RWPE2 (cell line): ENCODE measurements around the gene RD3L.
A peak's percentile ranks its signal among the peaks of the same experiment; 100 is the strongest.
"Not testable (repeated sequence)": the region's sequence is repeated elsewhere in the genome, so short reads cannot be mapped to it uniquely, and the experiment has no call there.

ENCODE experiments used
- ATAC-seq: fragments of 200-7000 bp; cut with Tn5 transposase; 3 replicates; pipeline ENCODE4 v1.9.1; 2021; ENCODE audit warnings: low read depth
- DNase-seq: peaks from one replicate; pipeline ENCODE4 v3.0.0-alpha.2; 2020; ENCODE audit warnings: low spot score
- H3K27ac ChIP-seq: fragments of 450-650 bp; 2 replicates; pipeline ENCODE4 v1.5.1; 2017; ENCODE audit warnings: mild to moderate bottlenecking; ENCODE audit not compliant: poor library complexity, severe bottlenecking
- H3K27me3 ChIP-seq: fragments of 250-450 bp; sonication (Bioruptor Pico); 2 replicates; pipeline ENCODE4 v1.5.1; 2021; ENCODE audit warnings: mild to moderate bottlenecking, moderate library complexity; ENCODE audit not compliant: insufficient read depth, poor library complexity, severe bottlenecking
- H3K36me3 ChIP-seq: fragments of 250-450 bp; sonication (Bioruptor Pico); 2 replicates; pipeline ENCODE4 v1.5.1; 2020; ENCODE audit warnings: low read depth, mild to moderate bottlenecking, moderate library complexity
- H3K4me1 ChIP-seq: fragments of 250-450 bp; sonication (Bioruptor Pico); 2 replicates; pipeline ENCODE4 v1.5.1; 2021; ENCODE audit warnings: mild to moderate bottlenecking, moderate library complexity; ENCODE audit not compliant: insufficient read depth, poor library complexity, severe bottlenecking
- H3K4me3 ChIP-seq: fragments of 250-450 bp; sonication (Bioruptor Pico); 2 replicates; pipeline ENCODE4 v1.5.1; 2021; ENCODE audit warnings: mild to moderate bottlenecking, moderate library complexity; ENCODE audit not compliant: severe bottlenecking
- H3K9me3 ChIP-seq: fragments of 250-450 bp; sonication (Bioruptor Pico); 2 replicates; pipeline ENCODE4 v1.5.1; 2021; ENCODE audit warnings: mild to moderate bottlenecking, moderate library complexity; ENCODE audit not compliant: severe bottlenecking
- TF ChIP-seq, protein P1 (sequence below): fragments of 450-650 bp; IDR thresholded peaks from one replicate; pipeline ENCODE4 v1.5.1; 2017; ENCODE audit warnings: mild to moderate bottlenecking, moderate library complexity; ENCODE audit not compliant: poor library complexity, severe bottlenecking

The RD3L gene

DNA sequence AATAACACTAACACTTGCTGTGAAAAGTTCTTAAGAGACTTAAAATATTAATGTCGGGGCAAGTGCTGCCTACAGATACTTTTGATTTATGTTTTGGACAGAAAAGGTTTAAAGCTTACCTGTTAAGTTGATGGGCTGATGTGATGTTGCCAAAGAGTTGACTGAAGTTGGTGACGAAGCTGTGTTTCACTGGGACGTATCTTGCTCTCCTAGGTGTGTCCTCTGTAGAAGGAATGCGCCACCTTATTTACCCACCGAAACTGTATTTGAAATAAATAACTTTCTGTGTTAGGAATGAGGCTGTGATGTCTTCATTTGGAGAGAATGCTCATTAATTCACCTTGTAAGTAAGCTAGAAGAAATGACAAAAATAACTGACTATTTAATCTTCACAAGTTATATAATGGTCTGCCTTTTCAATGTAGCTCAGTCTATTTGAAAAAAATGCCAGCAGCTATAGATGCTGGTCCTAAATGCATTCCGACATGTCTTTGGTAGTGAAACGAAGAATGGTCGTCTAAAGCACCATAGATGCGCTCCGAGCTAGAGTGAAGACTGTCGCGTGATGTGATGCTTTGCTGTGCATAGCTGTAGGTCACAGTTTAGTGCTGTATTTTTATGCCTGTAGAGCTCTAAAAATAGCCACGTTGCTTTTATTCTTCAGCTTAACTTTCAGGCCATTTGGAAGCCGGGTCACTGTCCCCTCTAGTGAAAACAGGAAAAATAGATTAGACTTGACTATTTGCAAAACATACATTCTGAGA is at the start of gene RD3L:
Gene RD3L (minus strand): TSS at position 557 of the 764 bp plus-strand sequence. CDS start 834 bp downstream, outside the sequence.
- ATAC-seq (no peak), DNase-seq (no peak)
- Histone ChIP-seq H3K27ac (no peak within 1 kb of the TSS), H3K4me3 (no peak within 1 kb of the TSS), H3K4me1 (no peaks in the 10 kb centered on the region), H3K27me3 (peaks cover 28% of the 10 kb centered on the region), H3K36me3 (no peaks in the 10 kb centered on the region), H3K9me3 (no peaks in the 10 kb centered on the region)
- TF ChIP-seq, protein P1, sequence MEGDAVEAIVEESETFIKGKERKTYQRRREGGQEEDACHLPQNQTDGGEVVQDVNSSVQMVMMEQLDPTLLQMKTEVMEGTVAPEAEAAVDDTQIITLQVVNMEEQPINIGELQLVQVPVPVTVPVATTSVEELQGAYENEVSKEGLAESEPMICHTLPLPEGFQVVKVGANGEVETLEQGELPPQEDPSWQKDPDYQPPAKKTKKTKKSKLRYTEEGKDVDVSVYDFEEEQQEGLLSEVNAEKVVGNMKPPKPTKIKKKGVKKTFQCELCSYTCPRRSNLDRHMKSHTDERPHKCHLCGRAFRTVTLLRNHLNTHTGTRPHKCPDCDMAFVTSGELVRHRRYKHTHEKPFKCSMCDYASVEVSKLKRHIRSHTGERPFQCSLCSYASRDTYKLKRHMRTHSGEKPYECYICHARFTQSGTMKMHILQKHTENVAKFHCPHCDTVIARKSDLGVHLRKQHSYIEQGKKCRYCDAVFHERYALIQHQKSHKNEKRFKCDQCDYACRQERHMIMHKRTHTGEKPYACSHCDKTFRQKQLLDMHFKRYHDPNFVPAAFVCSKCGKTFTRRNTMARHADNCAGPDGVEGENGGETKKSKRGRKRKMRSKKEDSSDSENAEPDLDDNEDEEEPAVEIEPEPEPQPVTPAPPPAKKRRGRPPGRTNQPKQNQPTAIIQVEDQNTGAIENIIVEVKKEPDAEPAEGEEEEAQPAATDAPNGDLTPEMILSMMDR: no peak

DNA sequence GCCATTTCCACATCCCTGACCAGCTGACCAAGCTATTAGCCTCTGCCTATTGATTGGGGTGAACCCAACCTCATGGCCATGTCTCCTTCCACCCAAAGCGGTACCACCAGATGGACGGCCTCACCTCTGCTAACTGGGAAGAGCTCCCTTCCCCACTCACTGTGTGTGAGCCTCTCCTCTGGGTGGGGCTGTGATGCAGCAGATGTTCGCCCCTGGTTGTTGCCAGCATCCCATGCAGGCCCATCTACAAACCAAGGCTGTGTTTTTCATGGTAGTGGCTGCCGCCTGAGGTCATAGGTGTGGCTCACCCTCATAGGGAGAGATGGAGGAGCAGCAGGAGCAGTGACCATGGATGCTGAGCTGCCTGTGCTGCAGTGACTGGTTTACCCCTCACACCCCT is 47.6 kb upstream of the RD3L start:
- no peaks in the 10 kb centered on the region for H3K36me3 ChIP-seq
- H3K27ac ChIP-seq: no peak overlapping the region
- peaks cover 11% of the 10 kb centered on the region for H3K4me1 ChIP-seq
- ATAC-seq: no peak
- no peaks in the 10 kb centered on the region for H3K27me3 ChIP-seq
- no peak overlapping the region for H3K4me3 ChIP-seq
- TF ChIP-seq, protein P1: no peak
- DNase-seq: no peak
- peaks cover 3% of the 10 kb centered on the region for H3K9me3 ChIP-seq

DNA sequence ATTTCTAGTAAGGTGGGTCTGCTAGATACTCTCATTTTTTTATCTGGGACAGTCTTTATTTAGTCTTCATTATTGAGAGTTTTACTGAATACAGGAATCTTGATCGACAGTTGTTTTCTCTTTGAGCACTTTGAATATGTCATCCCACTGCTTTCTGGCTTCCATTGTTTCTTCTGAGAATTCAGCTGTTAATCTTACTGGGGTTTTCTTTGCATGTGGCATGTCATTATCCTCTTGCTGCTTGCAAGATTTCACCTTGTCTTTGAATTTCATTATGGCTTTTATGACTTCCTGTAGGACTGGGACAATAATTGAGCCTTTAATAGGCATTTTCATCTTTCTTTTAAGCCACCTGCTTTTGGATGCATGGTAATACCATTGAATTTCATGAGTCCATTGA is 46.7 kb upstream of the RD3L start:
- no peak for ATAC-seq
- H3K9me3 ChIP-seq: peaks cover 3% of the 10 kb centered on the region
- H3K36me3 ChIP-seq: no peaks in the 10 kb centered on the region
- peaks cover 1% of the 10 kb centered on the region for H3K4me1 ChIP-seq
- H3K27me3 ChIP-seq: no peaks in the 10 kb centered on the region
- no peak overlapping the region for H3K27ac ChIP-seq
- H3K4me3 ChIP-seq: no peak overlapping the region
- TF ChIP-seq, protein P1: no peak
- no peak for DNase-seq

DNA sequence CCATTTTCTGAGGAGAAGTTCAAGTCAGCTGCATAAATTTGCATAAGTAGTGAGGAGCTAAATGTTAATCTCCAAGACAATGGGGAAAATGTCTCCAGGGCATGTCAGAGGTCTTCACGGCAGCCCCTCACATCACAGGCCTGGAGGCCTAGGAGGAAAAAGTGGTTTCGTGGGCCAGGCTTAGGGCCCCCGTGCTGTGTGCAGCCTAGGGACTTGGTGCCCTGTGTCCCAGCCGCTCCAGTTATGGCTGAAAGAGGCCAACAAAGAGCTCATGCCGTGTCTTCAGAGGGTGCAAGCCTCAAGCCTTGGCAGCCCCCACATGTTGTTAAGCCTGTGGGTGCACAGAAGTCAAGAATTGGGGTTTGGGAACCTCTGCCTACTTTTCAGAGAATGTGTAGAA is 41.9 kb upstream of the RD3L start:
- H3K4me3 ChIP-seq: no peak overlapping the region
- no peaks in the 10 kb centered on the region for H3K4me1 ChIP-seq
- H3K27me3 ChIP-seq: no peaks in the 10 kb centered on the region
- DNase-seq (no peak), ATAC-seq (no peak)
- TF ChIP-seq, protein P1: no peak
- H3K27ac ChIP-seq: no peak overlapping the region
- H3K9me3 ChIP-seq: peaks cover 3% of the 10 kb centered on the region
- no peaks in the 10 kb centered on the region for H3K36me3 ChIP-seq

DNA sequence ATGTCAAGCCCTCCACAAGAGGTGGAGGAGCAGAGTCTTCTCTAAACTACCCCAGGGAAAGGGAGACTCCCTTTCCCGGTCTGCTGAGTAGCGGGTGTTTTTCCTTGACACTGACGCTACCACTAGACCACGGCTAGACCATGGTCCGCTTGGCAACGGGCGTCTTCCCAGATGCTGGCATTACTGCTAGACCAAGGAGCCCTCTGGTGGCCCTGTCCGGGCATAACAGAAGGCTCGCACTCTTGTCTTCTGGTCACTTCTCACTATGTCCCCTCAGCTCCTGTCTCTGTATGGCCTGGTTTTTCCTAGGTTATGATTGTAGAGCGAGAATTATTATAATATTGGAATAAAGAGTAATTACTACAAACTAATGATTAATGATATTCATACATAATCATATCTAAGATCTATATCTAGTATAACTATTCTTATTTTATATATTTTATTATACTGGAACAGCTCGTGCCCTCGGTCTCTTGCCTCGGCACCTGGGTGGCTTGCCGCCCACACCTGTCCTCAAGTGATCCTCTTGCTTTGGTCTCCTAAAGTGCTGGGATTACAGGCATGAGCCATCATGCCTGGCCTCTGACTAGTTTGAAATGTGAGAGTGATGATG is 38.4 kb upstream of the RD3L start:
- H3K27me3 ChIP-seq, H3K27ac ChIP-seq, H3K4me3 ChIP-seq, H3K36me3 ChIP-seq, DNase-seq, H3K4me1 ChIP-seq, H3K9me3 ChIP-seq: not testable (repeated sequence)
- TF ChIP-seq, protein P1: peak; percentile 89
- ATAC-seq: 0 out of 3 replicates have a peak, but pooled peaks have one; percentile 35
